RCC 7860 (cell line): ENCODE results near the gene ARHGAP15.
A peak's percentile ranks its signal among the peaks of the same experiment; 100 is the strongest.

Experiments
- DNase-seq: peaks from one replicate; pipeline ENCODE4 v3.0.0-alpha.2; 2015; ENCODE audit warnings: low spot score
- FAIRE-seq: peaks from 2 replicates; lab custom pipeline; 2012; peaks lifted over from hg19 to GRCh38; lab: Jason Lieb, UNC

Gene ARHGAP15

GRCh38 chr2:143142598-143142997 lies 13.4 kb downstream of the ARHGAP15 start:
- no peak for DNase-seq
- no peak for FAIRE-seq

- DNase-seq (no peak), FAIRE-seq (no peak)
Measured at GRCh38 chr2:143144813-143145455, 15.7 kb downstream of the ARHGAP15 start.

- no peak for FAIRE-seq
- no peak for DNase-seq
Measured at GRCh38 chr2:143146366-143146765, 17.1 kb downstream of the ARHGAP15 start.

GRCh38 chr2:143146815-143147530 lies 17.8 kb downstream of the ARHGAP15 start:
- DNase-seq (no peak), FAIRE-seq (no peak)

- FAIRE-seq: no peak
- no peak for DNase-seq
Measured at GRCh38 chr2:143148011-143148410, 18.8 kb downstream of the ARHGAP15 start.

- DNase-seq: no peak
- no peak for FAIRE-seq
Measured at GRCh38 chr2:143148757-143149156, 19.5 kb downstream of the ARHGAP15 start.

- DNase-seq: no peak
- FAIRE-seq: no peak
Measured at GRCh38 chr2:143150287-143150686, 21.1 kb downstream of the ARHGAP15 start.

- DNase-seq (no peak), FAIRE-seq (no peak)
Measured at GRCh38 chr2:143151111-143151752, 22.0 kb downstream of the ARHGAP15 start.

- FAIRE-seq: no peak
- no peak for DNase-seq
Measured at GRCh38 chr2:143152219-143152618, 23.0 kb downstream of the ARHGAP15 start.

GRCh38 chr2:143152637-143153036 lies 23.4 kb downstream of the ARHGAP15 start:
- FAIRE-seq (no peak), DNase-seq (no peak)

GRCh38 chr2:143155661-143156060 lies 26.4 kb downstream of the ARHGAP15 start:
- FAIRE-seq (no peak), DNase-seq (no peak)

- no peak for FAIRE-seq
Measured at GRCh38 chr2:143157001-143157400, 27.8 kb downstream of the ARHGAP15 start.

GRCh38 chr2:143157418-143157817 lies 28.2 kb downstream of the ARHGAP15 start:
- FAIRE-seq (no peak), DNase-seq (no peak)

More at GRCh38 chr2:143157001-143157400, 27.8 kb downstream of the ARHGAP15 start:
- DNase-seq: no peak

GRCh38 chr2:143158098-143158497 lies 28.9 kb downstream of the ARHGAP15 start:
- FAIRE-seq: no peak
- no peak for DNase-seq

- DNase-seq (no peak), FAIRE-seq (no peak)
Measured at GRCh38 chr2:143158551-143159485, 29.6 kb downstream of the ARHGAP15 start.

GRCh38 chr2:143159486-143159840 lies 30.2 kb downstream of the ARHGAP15 start:
- no peak for FAIRE-seq

GRCh38 chr2:143160732-143161707 lies 31.8 kb downstream of the ARHGAP15 start:
- FAIRE-seq: no peak
- no peak for DNase-seq

More at GRCh38 chr2:143159486-143159840, 30.2 kb downstream of the ARHGAP15 start:
- no peak for DNase-seq

GRCh38 chr2:143162123-143162837 lies 33.1 kb downstream of the ARHGAP15 start:
- DNase-seq (peak; percentile 17), FAIRE-seq (no peak)

- FAIRE-seq (no peak), DNase-seq (no peak)
Measured at GRCh38 chr2:143162997-143163396, 33.8 kb downstream of the ARHGAP15 start.
